Loucy (cell line): ENCODE measurements around the gene RBM26.

Experiments
- EZH2phosphoT487 ChIP-seq: fragments of 200-600 bp; IDR thresholded peaks from 2 replicates; pipeline ENCODE4 v1.6.1; 2018; ENCODE audit warnings: antibody characterized with exemption, mild to moderate bottlenecking, moderate library complexity, borderline replicate concordance
- TF ChIP-seq, protein P1 (sequence below): fragments of 200-600 bp; sonication (generic); conservative IDR thresholded peaks from 2 replicates; pipeline ENCODE4 v1.5.1; 2014; ENCODE audit warnings: mild to moderate bottlenecking, antibody characterized with exemption, low read length

DNA sequence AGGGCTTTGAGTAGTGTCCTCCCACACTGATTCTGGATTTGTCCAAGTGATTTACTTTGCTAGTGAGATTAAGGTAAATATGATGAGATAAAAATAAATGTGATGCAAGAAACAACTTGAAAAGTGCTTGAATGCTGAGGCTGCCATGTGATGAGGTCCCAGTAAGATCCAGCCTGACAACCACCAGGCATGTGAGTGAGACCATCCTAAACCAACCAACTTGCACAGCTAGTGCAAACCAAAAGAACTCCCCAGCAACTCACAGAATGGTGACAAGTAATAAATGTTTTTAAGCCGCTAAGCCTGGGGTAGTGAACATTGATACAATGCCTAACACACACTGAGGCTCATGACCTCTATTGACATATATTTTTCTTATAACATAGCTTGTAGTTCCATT lies 13.3 kb upstream of the RBM26 start:
- TF ChIP-seq, protein P1, sequence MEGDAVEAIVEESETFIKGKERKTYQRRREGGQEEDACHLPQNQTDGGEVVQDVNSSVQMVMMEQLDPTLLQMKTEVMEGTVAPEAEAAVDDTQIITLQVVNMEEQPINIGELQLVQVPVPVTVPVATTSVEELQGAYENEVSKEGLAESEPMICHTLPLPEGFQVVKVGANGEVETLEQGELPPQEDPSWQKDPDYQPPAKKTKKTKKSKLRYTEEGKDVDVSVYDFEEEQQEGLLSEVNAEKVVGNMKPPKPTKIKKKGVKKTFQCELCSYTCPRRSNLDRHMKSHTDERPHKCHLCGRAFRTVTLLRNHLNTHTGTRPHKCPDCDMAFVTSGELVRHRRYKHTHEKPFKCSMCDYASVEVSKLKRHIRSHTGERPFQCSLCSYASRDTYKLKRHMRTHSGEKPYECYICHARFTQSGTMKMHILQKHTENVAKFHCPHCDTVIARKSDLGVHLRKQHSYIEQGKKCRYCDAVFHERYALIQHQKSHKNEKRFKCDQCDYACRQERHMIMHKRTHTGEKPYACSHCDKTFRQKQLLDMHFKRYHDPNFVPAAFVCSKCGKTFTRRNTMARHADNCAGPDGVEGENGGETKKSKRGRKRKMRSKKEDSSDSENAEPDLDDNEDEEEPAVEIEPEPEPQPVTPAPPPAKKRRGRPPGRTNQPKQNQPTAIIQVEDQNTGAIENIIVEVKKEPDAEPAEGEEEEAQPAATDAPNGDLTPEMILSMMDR: no peak
- TF ChIP-seq EZH2phosphoT487: no peak
